NCI-H2171 treated with DMSO at 0.1 percent for 48 hours (cell line): Measurements from ENCODE around the gene SEMA3B.
"Not testable (repeated sequence)": the region's sequence is repeated elsewhere in the genome, so short reads cannot be mapped to it uniquely, and the experiment has no call there.

Source experiments
- DNase-seq: peaks from one replicate; lab custom pipeline; 2025; lab: John Stamatoyannopoulos, UW

SEMA3B gene

DNA sequence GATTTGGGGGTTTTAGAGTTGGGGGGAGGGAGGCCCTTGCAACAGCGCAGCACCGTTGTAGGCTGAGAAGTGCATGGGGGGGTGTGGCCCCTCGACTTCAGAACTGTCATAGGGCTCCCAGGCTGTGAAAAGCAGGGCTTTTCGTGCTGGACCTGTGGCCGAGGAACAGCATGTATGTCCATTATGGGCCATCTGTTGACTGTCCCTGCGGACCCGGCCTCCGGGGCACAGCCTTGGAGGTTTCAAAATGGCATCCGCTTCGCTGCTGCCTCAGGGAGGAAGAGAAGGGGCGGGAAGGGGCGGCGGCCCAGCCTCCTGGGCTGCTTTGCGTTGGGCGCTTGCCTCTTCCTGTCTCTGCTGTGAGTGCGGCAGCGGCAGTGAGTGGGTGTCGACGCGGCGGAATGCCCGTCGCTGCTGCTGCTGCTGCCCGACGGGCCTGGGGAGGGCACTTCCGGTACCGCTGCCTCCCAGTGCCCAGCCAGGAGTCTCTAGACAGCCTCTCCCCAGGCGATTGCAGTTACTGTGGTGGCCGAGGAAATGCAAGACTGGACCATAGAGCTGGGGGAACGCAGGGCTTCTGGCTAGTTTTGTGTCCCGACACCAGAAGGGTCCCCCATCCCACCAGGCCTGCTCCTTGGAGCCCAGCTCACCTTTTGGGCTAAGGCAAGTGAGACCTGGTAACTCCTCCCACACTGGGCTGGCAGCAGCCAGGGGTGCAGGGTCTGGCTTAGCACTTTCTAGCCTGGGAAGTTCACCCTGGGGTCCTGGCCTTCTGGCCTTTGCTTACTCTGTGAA, 31.0 kb upstream of the SEMA3B start:
- DNase-seq: no peak

DNA sequence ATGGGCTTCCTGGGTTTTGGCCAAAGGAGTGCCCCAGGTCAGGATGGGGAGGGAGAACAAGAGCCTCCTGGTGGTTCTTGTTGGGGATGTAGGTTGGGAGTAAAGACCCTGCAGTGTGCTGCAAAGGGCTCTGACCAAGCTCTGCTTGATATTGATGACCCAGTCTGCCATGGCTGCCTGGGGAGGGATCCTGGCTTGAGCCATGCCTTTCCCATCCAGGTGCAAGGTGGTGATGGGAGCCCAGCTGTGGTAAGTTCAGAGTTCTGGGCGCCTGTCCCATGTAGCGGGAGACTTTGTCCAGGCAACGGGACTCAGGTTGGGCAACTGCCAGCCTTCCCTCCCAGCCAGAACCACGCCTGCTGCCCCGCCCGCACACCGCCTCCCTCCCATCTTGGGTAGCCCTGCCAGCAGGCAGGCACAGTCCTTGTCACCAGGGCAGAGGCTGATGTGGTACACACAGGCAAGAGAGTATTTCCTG, 30.4 kb upstream of the SEMA3B start:
- no peak for DNase-seq

DNA sequence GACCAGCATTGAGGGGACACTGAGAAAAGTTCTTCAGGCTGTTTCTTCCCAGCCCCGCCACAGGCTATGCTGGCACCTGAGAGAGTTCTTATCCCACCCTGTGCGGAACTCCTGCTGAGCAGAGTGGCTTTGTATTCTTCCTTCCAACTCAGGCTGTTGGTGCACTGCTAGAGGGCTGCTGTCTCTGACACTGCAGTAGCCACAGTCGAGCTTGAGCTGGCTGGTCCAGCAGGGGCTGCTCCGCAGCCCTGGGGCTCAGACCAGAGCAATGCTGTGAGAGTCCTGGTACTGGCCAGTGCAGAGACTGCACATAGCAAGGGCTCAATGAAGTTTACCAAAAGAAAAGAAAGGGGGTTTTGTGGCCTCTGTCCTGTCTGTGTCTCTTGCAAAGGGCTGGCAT, 29.3 kb upstream of the SEMA3B start:
- DNase-seq: no peak

DNA sequence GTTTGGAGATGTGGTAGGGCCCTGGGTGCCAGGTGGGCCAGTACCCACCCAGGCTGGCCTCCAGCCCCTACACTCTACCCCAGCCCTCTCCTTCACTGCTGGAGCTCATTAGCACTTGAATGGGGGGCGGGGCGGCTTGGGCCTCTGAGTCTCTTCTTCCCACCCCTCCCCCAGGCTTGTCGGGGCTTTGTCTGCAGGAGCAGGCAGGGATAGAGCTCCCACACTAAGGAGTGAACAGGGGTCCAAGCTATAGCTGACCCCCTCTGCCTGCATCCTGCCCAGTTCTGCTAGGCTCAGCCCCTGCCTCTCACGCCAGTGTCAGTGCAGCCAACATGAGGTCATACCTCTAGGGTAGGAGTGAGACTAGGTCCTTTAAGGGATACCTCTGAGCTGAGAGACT, 27.8 kb upstream of the SEMA3B start:
- no peak for DNase-seq

DNA sequence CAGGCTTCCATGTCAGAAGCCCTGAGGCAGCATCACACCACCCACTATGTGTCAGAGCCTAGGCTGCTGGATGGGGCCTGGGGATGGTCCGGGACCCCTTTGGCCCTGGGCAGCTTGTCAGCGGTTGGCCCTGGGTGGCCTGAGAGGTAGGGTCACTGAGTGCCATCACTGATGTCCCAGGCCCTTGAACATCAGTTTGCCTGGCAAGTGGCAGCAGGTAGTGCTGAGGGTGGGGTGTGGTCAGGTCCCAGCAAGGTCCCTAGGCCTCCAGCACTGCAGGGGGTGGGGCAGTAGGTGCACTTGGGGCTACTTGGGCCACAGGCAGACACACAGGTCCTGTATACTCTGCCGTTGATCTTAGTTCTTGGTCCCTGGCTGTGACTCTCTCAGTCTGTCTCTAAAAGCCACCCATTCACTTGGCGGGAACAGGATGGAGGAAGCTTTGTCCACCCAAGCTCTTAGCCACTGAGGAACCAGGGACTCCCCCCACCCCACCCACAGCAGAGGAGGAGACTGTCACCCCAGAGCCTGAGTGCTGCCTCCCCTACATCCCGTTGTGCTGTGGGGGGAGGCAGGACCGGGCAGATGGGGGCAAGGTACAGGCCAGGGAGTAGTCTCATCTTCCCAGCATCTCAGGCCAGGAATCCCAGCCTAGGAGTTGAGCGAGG, 27.1 kb upstream of the SEMA3B start:
- no peak for DNase-seq

DNA sequence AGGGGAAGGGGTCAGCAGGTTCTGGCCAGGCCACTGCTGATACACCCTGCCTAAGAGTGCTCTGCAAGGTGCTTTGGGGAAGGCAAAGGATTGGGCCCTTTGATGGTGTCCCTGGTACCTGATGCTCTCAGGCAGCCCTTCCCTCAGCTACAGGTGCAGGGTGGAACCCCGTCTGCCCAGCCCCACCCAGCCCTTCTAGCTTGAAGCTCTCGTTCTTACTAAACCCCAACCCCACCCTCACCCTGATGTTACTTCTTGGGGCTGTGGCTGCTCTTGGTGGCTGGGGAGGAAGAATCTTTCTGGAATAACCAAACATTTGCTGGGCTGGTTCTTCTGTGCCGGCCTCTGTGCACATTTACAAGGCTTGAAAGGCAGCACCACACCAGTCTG, 26.6 kb upstream of the SEMA3B start:
- DNase-seq: no peak

DNA sequence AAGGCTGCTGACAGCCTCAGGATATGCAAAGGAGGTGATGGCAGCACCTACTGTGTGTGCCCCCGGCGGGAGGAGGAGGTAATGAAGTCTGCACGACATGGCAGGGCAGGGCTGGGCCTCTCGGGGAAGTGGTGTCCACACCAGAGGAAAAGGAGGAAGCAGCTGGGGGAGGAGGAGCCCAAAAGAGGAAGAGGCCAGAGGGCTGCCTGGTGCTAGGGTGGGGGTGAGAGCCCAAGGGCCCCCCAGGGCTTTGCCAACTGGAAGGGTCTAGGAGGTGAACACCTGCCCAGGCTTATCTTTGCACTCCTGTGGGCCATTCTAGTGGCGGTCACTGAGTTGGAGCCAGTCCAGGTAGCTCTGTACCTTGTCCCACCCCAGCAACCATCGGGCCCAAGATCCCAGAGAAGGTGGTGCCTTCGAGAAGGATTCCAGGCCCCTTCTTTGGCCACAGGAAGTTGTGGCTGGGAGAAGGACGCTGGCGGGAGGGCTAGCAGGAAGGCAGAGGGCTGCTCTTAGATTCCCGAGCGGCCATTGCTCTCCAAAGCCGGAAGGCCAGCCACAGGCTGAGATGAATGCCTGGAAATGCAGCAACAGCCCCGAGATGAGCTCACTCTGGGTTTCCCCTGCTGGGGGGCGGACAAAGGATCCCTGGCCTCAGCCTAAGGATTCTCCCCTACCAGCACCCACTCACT, 25.9 kb upstream of the SEMA3B start:
- no peak for DNase-seq

DNA sequence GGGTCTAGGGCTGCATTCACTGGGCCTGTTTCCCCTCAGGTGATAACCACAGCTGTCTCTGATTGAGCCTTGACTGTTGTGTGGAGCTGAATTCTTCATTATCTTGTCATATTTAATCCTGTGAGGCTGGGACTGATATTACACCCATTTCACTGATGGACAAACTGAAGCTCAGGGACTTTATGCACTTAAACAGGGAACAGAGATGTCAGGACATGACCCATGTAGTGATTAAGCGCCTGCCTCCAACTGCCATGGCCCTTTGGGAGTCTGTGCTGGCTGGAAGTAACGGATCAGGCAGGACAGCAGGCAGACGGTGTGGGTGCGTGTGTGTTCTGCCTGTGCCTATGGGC, 25.4 kb upstream of the SEMA3B start:
- DNase-seq: no peak

DNA sequence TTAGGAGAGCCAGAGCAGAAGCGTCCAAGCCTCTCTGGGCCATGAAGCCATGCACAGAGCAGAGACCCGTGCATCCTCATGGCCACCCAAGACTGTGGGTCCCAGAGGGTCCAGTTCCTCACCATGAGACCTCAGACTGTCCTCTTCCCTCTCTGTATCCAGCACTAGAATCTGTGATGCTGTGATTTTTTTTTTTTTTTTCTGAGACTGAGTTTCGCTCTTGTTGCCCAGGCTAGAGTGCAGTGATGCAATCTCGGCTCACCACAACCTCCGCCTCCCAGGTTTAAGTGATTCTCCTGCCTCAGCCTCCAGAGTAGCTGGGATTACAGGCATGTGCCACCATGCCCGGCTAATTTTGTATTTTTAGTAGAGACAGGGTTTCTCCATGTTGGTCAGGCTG, 24.1 kb upstream of the SEMA3B start:
- DNase-seq: not testable (repeated sequence)

DNA sequence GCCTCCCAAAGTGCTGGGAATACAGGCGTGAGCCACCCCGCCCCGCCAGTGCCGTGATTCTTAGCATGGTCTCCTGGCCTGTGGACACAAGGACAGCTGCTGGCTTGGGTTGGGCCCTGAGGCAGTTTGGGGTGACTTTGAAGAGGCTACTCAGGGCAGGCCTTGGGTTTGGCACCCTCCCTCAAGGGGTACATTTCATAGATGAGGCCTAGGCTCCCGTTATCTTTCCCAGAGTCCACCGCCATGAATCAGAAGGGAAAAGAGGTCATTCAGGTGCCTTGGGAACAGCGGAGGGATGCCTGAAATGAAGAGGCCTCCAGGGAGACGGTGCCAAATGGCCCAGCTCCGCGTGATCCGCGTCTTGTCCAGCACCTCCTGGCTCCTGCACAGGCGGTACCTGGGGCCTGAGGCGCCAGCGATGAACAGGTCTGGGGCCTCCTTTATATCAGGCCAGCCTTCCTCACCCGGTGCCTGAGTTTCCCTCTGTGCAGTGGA, 23.6 kb upstream of the SEMA3B start:
- DNase-seq: no peak

DNA sequence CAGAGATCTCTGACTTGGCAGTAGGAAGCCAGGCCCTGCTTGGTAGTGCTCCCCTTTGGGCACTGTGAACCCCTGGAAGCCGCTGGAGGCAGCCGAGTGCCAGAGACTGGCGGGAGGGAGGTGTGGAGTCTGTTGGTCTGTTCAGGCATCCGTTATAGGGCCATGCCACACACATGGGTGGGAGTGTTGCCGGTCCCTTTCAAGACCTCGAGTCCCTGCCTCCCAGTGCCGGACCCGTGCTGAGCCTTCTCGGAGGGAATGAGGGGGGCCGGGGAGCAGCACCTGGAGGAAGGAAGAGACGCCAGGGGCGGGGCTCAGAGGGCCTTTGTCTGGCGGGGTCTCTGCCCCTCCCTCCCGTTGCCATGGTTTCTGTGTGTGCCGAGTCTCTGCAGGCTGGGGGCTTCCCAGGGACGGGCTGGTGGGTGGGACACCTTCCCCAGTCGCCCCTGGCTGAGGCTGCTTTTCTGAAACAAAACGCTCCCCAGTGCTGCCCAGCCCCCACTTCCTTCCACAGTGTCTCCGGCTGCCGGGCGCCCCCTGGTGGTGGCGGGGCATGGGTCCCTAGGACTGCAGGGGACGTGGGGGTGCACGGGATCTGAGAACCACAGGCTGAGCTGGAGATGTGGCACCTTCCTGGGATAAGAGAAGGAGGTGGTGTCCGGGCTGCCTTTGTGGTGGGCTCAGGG, 23.0 kb upstream of the SEMA3B start:
- DNase-seq: peak; percentile 63

DNA sequence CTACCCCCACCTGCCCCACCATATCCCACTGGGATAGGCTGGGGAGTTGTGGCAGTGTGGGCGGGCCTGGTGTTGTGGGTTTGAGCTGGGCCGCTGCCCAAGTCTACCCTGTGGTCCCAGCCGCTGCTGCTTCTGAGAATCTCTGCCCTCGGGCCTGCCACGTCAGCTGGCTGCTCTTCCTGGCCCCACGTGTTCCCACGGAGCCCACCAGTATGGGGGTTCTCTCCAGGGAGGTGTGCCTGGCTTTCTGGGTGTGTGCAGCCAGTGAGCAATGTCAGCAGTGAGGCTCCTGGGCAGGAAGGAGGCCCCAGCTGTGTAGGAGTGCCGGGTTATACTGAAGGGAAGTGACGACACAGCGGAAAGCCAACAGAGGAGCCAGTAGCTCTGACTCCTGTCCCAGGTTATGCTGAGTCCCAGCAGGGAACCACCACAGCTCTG, 22.4 kb upstream of the SEMA3B start:
- DNase-seq: no peak

DNA sequence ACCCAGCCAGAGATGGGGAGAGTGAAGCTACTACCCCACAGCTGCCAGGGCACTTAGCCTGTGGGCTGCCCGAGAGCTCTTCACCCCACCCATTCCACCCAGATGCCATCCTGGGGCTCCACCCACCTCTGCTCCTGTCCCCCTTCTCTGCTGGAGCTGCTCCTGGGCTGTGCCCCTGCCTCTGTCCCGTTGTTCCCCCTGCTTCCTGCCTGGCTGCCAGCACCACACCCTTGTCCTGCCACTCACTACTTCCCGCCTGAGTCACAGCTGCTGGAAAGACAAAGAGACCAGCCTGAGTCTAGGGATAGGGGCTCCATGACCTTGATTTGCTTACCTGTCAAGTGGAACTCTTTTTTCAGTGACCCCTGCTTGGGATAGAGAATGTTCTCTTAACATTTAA, 20.6 kb upstream of the SEMA3B start:
- no peak for DNase-seq

DNA sequence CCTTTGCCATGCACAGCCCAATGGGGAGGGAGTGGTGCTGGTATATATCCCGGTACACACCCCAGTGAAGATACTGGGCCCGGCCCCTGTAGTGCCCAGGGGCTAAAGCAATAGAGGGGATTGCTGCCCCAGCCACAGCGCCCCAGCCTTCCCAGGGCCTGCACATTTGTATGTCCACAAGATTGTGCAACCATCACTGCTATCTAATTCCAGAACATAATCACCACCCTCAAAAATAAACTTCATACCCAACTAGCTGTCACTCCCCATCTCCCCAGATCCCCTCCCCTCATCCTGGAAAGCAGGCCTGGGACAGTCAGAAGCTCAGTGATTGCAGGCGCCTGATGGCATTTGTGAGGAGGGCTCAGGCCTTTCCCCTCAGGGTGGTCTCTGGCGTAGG, 19.5 kb upstream of the SEMA3B start:
- no peak for DNase-seq

DNA sequence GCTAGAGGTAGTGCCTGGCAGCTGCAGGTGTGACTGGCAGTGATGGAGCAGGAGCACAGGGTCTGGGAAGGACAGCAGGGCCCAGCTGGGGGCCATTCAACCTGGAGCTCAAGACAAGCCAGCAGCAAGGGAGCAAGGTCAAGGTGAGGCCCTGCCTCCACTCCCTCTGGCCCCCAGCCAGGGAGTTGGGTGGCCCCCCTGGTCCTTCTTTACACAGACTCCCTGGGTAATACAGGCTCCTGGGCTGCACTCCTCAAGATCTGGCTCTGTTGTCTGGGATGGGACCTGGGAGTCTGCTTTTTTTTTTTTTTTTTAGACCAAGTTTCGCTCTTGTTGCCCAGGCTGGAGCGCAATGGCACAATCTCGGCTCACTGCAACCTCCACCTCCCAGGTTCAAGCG, 18.4 kb upstream of the SEMA3B start:
- DNase-seq: no peak

DNA sequence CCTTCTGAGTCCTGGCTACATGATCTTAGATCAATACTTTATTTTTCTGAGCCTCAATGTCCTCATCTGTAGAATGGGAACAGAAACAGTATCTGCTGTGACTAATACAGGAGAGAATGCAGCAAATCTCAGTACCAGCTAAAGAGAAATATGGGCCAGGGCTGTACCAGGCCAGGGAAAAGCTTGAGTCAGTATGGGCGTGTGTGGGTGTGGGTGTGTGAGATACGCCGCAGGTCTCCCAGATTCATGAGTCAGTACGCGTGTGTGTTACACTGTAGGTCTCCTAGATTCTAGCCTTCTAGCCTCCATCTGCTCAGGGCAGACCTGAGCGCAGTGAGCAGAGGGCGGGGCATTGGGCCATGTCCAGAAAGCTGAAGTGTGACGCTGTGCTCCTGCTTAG, 17.7 kb upstream of the SEMA3B start:
- DNase-seq: no peak

DNA sequence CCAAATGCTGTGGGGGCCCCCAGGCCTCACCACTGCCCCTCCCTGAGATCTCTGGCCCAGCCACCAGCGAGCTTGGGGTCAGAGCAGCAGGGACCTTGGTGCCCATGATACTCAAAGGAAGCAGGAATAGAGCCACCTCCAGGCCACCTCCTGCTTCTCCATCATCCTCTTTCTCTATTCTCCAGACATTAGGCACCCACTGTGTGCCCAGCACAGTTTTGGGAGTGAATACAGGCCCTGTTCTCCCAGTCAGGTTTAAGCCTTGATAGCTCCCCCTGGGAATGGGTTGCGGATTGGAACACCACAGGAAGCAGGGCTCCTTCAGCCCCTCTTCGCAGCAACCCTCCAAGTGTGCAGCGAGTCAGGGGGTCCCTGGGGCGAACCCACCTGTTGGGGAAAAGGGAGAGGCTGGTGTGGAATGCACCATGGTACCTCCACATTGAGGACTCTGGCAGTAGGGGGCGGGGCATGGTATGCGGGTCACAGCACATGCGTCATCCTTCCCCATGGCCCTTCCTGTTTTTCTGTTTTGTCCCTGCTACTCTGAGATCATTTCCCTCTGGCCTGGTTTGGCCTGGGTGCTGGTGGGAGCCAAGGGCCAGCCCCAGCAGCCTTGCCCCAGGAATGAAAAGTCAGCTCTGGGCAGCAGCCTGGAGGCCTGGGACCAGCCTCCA, 14.2 kb upstream of the SEMA3B start:
- no peak for DNase-seq

DNA sequence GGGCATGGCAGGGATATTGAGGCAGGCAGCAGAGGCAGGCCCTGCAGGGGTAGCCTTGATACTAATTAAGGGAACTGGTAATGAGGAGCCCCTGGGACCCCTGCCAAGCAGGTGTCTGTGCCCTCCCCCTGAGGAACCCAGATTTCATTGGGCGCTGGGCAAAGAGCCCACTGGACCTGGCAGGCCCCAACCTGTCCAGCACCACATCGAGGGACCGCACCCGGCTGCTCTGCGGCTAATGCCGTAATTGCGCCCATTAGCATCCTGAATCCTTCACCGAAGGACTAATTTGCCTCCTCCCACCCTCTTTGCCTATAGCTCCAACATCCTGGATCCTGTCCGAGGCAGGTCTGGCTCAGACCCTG, 13.7 kb upstream of the SEMA3B start:
- no peak for DNase-seq

DNA sequence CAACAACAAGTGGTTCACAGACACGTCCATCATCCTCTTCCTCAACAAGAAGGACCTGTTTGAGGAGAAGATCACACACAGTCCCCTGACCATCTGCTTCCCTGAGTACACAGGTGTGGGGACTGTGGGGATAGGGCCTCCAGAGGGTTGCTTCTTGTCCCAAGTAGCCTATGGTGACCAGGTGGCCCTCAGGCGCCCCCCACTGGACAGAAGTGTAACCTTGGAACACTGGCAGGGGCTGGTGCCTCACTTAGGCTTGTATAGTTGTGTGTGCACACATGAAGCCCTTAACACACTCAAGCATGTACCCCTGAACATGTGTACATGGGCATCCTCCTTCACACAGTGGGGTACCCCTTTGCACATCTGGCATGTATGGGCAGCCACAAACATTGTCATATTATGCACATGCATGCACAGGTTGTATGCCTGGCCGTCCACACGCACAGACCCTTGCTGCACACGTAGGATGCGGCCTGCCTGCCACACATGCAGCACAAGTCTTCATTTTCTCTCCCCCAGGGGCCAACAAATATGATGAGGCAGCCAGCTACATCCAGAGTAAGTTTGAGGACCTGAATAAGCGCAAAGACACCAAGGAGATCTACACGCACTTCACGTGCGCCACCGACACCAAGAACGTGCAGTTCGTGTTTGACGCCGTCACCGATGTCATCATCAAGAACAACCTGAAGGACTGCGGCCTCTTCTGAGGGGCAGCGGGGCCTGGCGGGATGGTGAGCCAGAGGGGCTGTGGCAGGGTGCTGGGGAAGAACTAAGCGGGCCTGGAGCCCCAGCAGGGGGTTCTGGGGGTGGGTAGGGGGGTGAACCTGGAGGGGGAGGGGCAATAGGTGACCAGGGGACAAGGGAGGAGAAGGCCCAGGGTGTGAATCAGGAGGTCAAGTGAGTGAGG, 11.7 kb upstream of the SEMA3B start:
- no peak for DNase-seq

DNA sequence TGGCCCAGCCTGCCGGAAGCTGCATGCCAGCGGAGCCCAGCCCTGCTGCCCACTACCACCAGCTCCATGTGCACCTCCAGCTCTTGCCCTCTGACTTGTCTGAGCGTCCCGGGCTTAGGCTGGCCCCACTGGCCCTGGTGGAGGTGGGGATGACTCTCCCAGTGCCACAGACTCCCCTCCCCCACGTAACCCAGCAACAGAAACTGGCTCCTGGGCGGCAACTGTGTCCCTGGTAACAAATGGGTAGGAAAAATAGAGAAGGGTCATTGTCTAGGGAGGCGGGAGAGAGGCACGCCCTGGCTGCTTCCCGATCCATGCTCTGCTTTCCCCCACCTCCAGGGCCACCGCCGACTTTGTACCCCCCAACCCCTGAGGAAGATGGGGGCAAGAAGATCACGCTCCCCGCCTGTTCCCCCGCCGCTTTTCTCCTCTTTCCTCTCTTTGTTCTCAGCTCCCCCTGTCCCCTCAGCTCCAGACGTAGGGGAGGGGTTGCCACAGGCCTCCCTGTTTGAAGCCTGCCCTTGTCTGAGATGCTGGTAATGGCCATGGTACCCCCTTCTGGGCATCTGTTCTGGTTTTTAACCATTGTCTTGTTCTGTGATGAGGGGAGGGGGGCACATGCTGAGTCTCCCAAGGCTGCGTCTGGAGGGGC, 10.8 kb upstream of the SEMA3B start:
- DNase-seq: no peak
